K562 (cell line): Measurements from ENCODE around the gene APPBP2. TPM values are rescaled to one million over a fixed set of nuclear protein-coding genes. Genes with fewer than 3 reads are reported as not detected.

Experiments used
- ARHGAP35 ChIP-seq: fragments of 450-650 bp; IDR thresholded peaks from 2 replicates; pipeline ENCODE4 v1.6.1; 2018; ENCODE audit not compliant: partially characterized antibody
- C11orf30 ChIP-seq: fragments of 450-650 bp; IDR thresholded peaks from 2 replicates; pipeline ENCODE4 v1.6.1; 2016; ENCODE audit warnings: low read depth, mild to moderate bottlenecking
- CHD1 ChIP-seq: fragments of 200-600 bp; sonication (generic); IDR thresholded peaks from one replicate; pipeline ENCODE4 v1.6.1; 2012; ENCODE audit warnings: mild to moderate bottlenecking, moderate library complexity, low read length, inconsistent platforms
- GMEB1 ChIP-seq: fragments of 250-450 bp; sonication (Bioruptor Pico); IDR thresholded peaks from 2 replicates; pipeline ENCODE4 v1.4.0; 2020; ENCODE audit warnings: mild to moderate bottlenecking
- HIVEP1 ChIP-seq: fragments of 250-450 bp; sonication (Bioruptor Pico); IDR thresholded peaks from 2 replicates; pipeline ENCODE4 v1.4.0; 2020; ENCODE audit warnings: mild to moderate bottlenecking
- HMGN3 ChIP-seq: IDR thresholded peaks from 2 replicates; pipeline ENCODE4 v1.6.1; 2011; ENCODE audit warnings: borderline replicate concordance, low read depth, mild to moderate bottlenecking, mixed read lengths, low read length; ENCODE audit not compliant: insufficient read length; ENCODE audit errors: extremely low read depth
- HNRNPK ChIP-seq: fragments of 200-400 bp; formaldehyde crosslinking; IDR thresholded peaks from one replicate; pipeline ENCODE4 v1.6.1; 2018; ENCODE audit warnings: mild to moderate bottlenecking, low read depth, low read length; ENCODE audit not compliant: poor library complexity, severe bottlenecking
- IFI16 ChIP-seq: fragments of 250-450 bp; sonication (Bioruptor Pico); IDR thresholded peaks from 2 replicates; pipeline ENCODE4 v2.1.2; 2022; ENCODE audit warnings: mild to moderate bottlenecking, inconsistent platforms
- KDM1A ChIP-seq, 2 experiments: fragments of 450-650 bp; IDR thresholded peaks; 2 replicates each; pipeline ENCODE4 v1.6.1; 2016; ENCODE audit warnings: mild to moderate bottlenecking in 2 of 2
- KLF10 ChIP-seq: fragments of 250-450 bp; sonication (Bioruptor Pico); IDR thresholded peaks from 2 replicates; pipeline ENCODE4 v1.6.1; 2021; ENCODE audit warnings: matching md5 sums
- KLF6 ChIP-seq: fragments of 250-450 bp; sonication (Bioruptor Pico); IDR thresholded peaks from 2 replicates; pipeline ENCODE4 v1.4.0; 2020; ENCODE audit warnings: mild to moderate bottlenecking, moderate library complexity, borderline replicate concordance
- NBN ChIP-seq: fragments of 450-650 bp; IDR thresholded peaks from 2 replicates; pipeline ENCODE4 v1.6.1; 2016; ENCODE audit warnings: low read depth, mild to moderate bottlenecking
- NONO ChIP-seq, 2 experiments: fragments of 200-400 bp in 1 of 2; fragments of 450-650 bp in 1 of 2; formaldehyde crosslinking in 1 of 2; IDR thresholded peaks; 2 replicates each; pipeline ENCODE4 v1.6.1; 2017; ENCODE audit warnings: low read depth in 2 of 2, mild to moderate bottlenecking in 2 of 2, moderate library complexity in 2 of 2, low read length in 1 of 2
- NR2C1 ChIP-seq, 2 experiments: fragments of 450-650 bp; IDR thresholded peaks; 2 replicates each; pipeline ENCODE4 v1.6.1; 2017; ENCODE audit warnings: mild to moderate bottlenecking in 2 of 2, antibody characterized with exemption in 1 of 2, inconsistent platforms in 1 of 2, missing compliant biosample characterization in 1 of 2, missing genetic modification characterization in 1 of 2
- PCBP2 ChIP-seq: fragments of 200-400 bp; formaldehyde crosslinking; IDR thresholded peaks from 2 replicates; pipeline ENCODE4 v1.6.1; 2018; ENCODE audit warnings: low read length, low read depth, mild to moderate bottlenecking, moderate library complexity; ENCODE audit not compliant: poor library complexity, severe bottlenecking
- POLR2G ChIP-seq: fragments of 200-400 bp; formaldehyde crosslinking; IDR thresholded peaks from 2 replicates; pipeline ENCODE4 v1.6.1; 2017; ENCODE audit warnings: low read depth, mild to moderate bottlenecking, antibody characterized with exemption, low read length, moderate library complexity
- SMARCA5 ChIP-seq: fragments of 450-650 bp; IDR thresholded peaks from 2 replicates; pipeline ENCODE4 v1.6.1; 2016
- TCF3 ChIP-seq: sonication (generic); formaldehyde crosslinking; IDR thresholded peaks from 2 replicates; pipeline ENCODE4 v1.4.0; 2020; ENCODE audit warnings: mild to moderate bottlenecking, missing genetic modification reagents
- TGIF2 ChIP-seq: sonication (generic); formaldehyde crosslinking; IDR thresholded peaks from 2 replicates; pipeline ENCODE4 v1.8.1; 2022; ENCODE audit warnings: mild to moderate bottlenecking, missing genetic modification reagents, moderate library complexity
- ZNF311 ChIP-seq: fragments of 250-450 bp; sonication (Bioruptor Pico); IDR thresholded peaks from 2 replicates; pipeline ENCODE4 v1.4.0; 2020; ENCODE audit warnings: mild to moderate bottlenecking, moderate library complexity
- ZSCAN32 ChIP-seq: fragments of 450-650 bp; formaldehyde crosslinking; IDR thresholded peaks from 2 replicates; pipeline ENCODE4 v1.4.0; 2020; ENCODE audit warnings: mild to moderate bottlenecking, moderate library complexity
- polyA plus RNA-seq, 8 experiments: library from polyadenylated mRNA; depleted of rRNA in 4 of 8; stranded (reverse) in 5 of 8; unstranded in 3 of 8; fragments of >200 nt; fragmentation: Nextera tagmentation in 2 of 8; fragmentation: Illumina TruSeq in 1 of 8; extraction: Ambion mirVana in 2 of 8; extraction: Trizol in 1 of 8; gene quantifications; 2 replicates each; pipeline versions ENCODE4 v1.2.1 to v1.2.3, GENCODE V29; 2011 to 2014; ENCODE audit warnings: inconsistent platforms in 1 of 8, missing spikeins in 1 of 8
- total RNA-seq, 7 experiments: library from RNA; depleted of rRNA in 6 of 7; stranded (reverse); fragments of >200 nt in 6 of 7; fragmentation: Illumina TruSeq in 2 of 7; extraction: Trizol in 2 of 7; gene quantifications; 2 replicates each; pipeline versions ENCODE4 v1.2.1 to v1.2.3, GENCODE V29; 2011 to 2021; ENCODE audit warnings: low replicate concordance in 1 of 7
- TF ChIP-seq, protein P1 (sequence below): fragments of 250-450 bp; sonication (Bioruptor Pico); IDR thresholded peaks from 2 replicates; pipeline ENCODE4 v1.4.0; 2020
- TF ChIP-seq, protein P2 (sequence below): sonication (generic); formaldehyde crosslinking; IDR thresholded peaks from 2 replicates; pipeline ENCODE4 v1.8.1; 2023; ENCODE audit warnings: mild to moderate bottlenecking, missing genetic modification reagents

APPBP2 gene
- total and polyA plus RNA-seq, 9 of the 15 experiments (the other 6 are each of a cell fraction or from before 2014, with no cell fraction given): 2.7 to 16.8 (median 6.9) TPM

DNA sequence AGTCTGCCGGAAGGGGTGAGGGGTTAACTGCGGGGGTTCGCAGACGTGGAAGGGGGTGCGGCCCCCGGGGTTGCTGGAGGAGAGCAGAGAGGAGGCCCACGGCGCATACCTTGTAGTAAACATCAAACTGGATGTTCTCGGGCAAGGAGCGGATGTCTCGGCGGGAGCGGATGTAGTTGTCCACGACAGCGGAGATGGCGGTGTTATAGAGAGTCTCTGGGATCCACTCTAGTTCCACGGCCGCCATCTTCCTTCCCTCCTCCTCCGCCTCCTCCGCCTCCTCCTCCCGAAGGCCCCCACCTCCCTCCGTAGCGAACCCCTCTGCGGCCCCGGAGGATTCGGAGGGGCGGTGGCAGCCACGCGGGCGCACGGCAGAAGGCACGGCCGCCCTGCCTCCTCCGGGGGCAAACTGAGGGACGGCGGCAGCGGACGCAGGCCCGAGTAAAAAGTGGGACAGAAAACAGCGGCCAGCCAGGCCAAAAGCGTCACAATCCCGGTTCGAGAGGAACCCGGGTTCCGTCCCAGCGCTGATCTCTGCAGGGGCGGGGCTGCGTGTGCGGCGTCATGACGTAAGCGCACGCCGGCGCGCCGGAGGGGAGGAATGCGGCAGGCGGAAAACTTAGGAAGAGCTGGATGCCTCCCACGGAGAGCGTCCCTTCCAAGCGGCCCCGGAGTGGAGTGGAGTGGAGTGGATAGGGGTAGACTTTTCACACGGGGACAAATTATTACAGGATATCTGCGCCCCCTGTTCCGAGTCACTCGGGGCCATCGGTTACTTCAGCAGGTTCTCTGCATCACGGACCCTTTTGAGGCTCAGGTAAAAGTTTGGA is at the start of gene APPBP2 (continued):
- no peak for TF ChIP-seq IFI16 (CRISPR knock-in tag)
- TF ChIP-seq SMARCA5: no peak
- peak; percentile 98 for TF ChIP-seq GMEB1 (CRISPR knock-in tag)
- TF ChIP-seq, protein P1, sequence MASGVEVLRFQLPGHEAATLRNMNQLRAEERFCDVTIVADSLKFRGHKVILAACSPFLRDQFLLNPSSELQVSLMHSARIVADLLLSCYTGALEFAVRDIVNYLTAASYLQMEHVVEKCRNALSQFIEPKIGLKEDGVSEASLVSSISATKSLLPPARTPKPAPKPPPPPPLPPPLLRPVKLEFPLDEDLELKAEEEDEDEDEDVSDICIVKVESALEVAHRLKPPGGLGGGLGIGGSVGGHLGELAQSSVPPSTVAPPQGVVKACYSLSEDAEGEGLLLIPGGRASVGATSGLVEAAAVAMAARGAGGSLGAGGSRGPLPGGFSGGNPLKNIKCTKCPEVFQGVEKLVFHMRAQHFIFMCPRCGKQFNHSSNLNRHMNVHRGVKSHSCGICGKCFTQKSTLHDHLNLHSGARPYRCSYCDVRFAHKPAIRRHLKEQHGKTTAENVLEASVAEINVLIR (CRISPR knock-in tag): peak; percentile 76
- peak; percentile 94 for TF ChIP-seq POLR2G
- TF ChIP-seq ZNF311 (CRISPR knock-in tag): 0 out of 2 replicates have a peak, but pooled peaks have one; percentile 56
- no peak for TF ChIP-seq TGIF2 (CRISPR knock-in tag)
- 0 out of 2 replicates have a peak, but pooled peaks have one; percentile 63 for TF ChIP-seq HIVEP1 (CRISPR knock-in tag)
- peak in 1 of 2 experiments; percentile 52; a peak in 1 of 4 replicates for TF ChIP-seq KDM1A (IDR thresholded peaks at IDR 0.05)
- 0 out of 2 replicates have a peak, but pooled peaks have one; percentile 10 for TF ChIP-seq C11orf30
- TF ChIP-seq HNRNPK: no peak
- no peak for TF ChIP-seq KLF10
- peak in 1 of 2 experiments; percentile 19; a peak in 1 of 4 replicates for TF ChIP-seq NONO (IDR thresholded peaks at IDR 0.05; ENCODE audit: low read depth in 2 of 2, low read length in 1 of 2)
- no peak for TF ChIP-seq NR2C1 (IDR thresholded peaks at IDR 0.05)
- no peak for TF ChIP-seq NR2C1 (tag; IDR thresholded peaks at IDR 0.05)
- peak; percentile 83 for TF ChIP-seq CHD1
- no peak for TF ChIP-seq ARHGAP35
- TF ChIP-seq, protein P2, sequence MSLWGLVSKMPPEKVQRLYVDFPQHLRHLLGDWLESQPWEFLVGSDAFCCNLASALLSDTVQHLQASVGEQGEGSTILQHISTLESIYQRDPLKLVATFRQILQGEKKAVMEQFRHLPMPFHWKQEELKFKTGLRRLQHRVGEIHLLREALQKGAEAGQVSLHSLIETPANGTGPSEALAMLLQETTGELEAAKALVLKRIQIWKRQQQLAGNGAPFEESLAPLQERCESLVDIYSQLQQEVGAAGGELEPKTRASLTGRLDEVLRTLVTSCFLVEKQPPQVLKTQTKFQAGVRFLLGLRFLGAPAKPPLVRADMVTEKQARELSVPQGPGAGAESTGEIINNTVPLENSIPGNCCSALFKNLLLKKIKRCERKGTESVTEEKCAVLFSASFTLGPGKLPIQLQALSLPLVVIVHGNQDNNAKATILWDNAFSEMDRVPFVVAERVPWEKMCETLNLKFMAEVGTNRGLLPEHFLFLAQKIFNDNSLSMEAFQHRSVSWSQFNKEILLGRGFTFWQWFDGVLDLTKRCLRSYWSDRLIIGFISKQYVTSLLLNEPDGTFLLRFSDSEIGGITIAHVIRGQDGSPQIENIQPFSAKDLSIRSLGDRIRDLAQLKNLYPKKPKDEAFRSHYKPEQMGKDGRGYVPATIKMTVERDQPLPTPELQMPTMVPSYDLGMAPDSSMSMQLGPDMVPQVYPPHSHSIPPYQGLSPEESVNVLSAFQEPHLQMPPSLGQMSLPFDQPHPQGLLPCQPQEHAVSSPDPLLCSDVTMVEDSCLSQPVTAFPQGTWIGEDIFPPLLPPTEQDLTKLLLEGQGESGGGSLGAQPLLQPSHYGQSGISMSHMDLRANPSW: no peak
- TF ChIP-seq TCF3 (CRISPR knock-in tag): 0 out of 2 replicates have a peak, but pooled peaks have one; percentile 1
- 0 out of 2 replicates have a peak, but pooled peaks have one; percentile 64 for TF ChIP-seq NBN
- peak; percentile 86 for TF ChIP-seq HMGN3
- peak; percentile 81; the same call in 1 of the 2 replicates for TF ChIP-seq KLF6
- peak; percentile 31; the same call in 1 of the 2 replicates for TF ChIP-seq ZSCAN32 (CRISPR knock-in tag)
- TF ChIP-seq PCBP2: peak; percentile 58
